Keratinocyte (primary cell): ENCODE measurements around the gene OTOP2. TPM values are rescaled to one million over a fixed set of nuclear protein-coding genes. Genes with fewer than 3 reads are reported as not detected.

ENCODE experiments used
- DNase-seq: peaks from one replicate; pipeline ENCODE4 v3.0.0-alpha.2; 2011; ENCODE audit warnings: low read depth, missing footprints, low spot score
- FAIRE-seq: peaks from 2 replicates; lab custom pipeline; 2011; peaks lifted over from hg19 to GRCh38; lab: Jason Lieb, UNC
- H2AFZ ChIP-seq: 2 replicates; pipeline ENCODE4 v1.6.0; 2012; ENCODE audit warnings: low read length, control low read depth, inconsistent platforms; ENCODE audit not compliant: control insufficient read depth
- H3K27ac ChIP-seq: 2 replicates; pipeline ENCODE4 v1.5.1; 2011; ENCODE audit warnings: low read length; ENCODE audit not compliant: control insufficient read depth, insufficient read depth
- H3K27me3 ChIP-seq: 3 replicates; pipeline ENCODE4 v1.6.0; 2011; ENCODE audit warnings: low read length; ENCODE audit not compliant: control insufficient read depth, insufficient read depth; ENCODE audit errors: extremely low read depth
- H3K36me3 ChIP-seq, 2 experiments: 2 replicates in 1 of 2; 3 replicates in 1 of 2; pipeline ENCODE4 v1.5.1; 2011; ENCODE audit warnings: low read length in 2 of 2, mild to moderate bottlenecking in 1 of 2; ENCODE audit not compliant: control insufficient read depth in 2 of 2, insufficient read depth in 2 of 2; ENCODE audit errors: extremely low read depth in 1 of 2
- H3K4me1 ChIP-seq: 3 replicates; pipeline ENCODE4 v1.5.1; 2011; ENCODE audit warnings: low read length; ENCODE audit not compliant: control insufficient read depth, insufficient read depth; ENCODE audit errors: extremely low read depth
- H3K4me2 ChIP-seq: 3 replicates; pipeline ENCODE4 v1.6.0; 2011; ENCODE audit warnings: low read depth, low read length; ENCODE audit not compliant: control insufficient read depth, insufficient read depth; ENCODE audit errors: extremely low read depth
- H3K4me3 ChIP-seq, 3 experiments: fragments of 200-600 bp in 1 of 3; sonication (generic) in 1 of 3; 2 replicates in 2 of 3; 3 replicates in 1 of 3; pipeline ENCODE4 v1.5.1; 2011 to 2016; ENCODE audit warnings: low read length in 3 of 3, mild to moderate bottlenecking in 3 of 3, control low read depth in 2 of 3, inconsistent platforms in 1 of 3, low read depth in 1 of 3, mixed read lengths in 1 of 3, mixed run types in 1 of 3, moderate library complexity in 1 of 3; ENCODE audit not compliant: control insufficient read depth in 2 of 3, insufficient read depth in 2 of 3; ENCODE audit errors: extremely low read depth in 1 of 3
- H3K79me2 ChIP-seq: 2 replicates; pipeline ENCODE4 v1.6.0; 2012; ENCODE audit warnings: low read length; ENCODE audit not compliant: control insufficient read depth, insufficient read depth
- H3K9ac ChIP-seq: 3 replicates; pipeline ENCODE4 v1.6.0; 2011; ENCODE audit warnings: low read length; ENCODE audit not compliant: control insufficient read depth, insufficient read depth; ENCODE audit errors: extremely low read depth
- H3K9me1 ChIP-seq: 3 replicates; pipeline ENCODE4 v1.6.0; 2011; ENCODE audit warnings: low read length; ENCODE audit not compliant: control insufficient read depth, insufficient read depth; ENCODE audit errors: extremely low read depth
- H3K9me3 ChIP-seq: 2 replicates; pipeline ENCODE4 v1.5.1; 2012; ENCODE audit warnings: low read depth, low read length; ENCODE audit not compliant: control insufficient read depth
- H4K20me1 ChIP-seq: 3 replicates; pipeline ENCODE4 v1.6.0; 2011; ENCODE audit warnings: low read length; ENCODE audit not compliant: control insufficient read depth, insufficient read depth; ENCODE audit errors: extremely low read depth
- EZH2 ChIP-seq: IDR thresholded peaks from one replicate; pipeline ENCODE4 v1.6.1; 2012; ENCODE audit warnings: inconsistent platforms, mild to moderate bottlenecking, low read length, moderate library complexity
- dilution Hi-C: fragments of 300-500 bp; cut with MboI; formaldehyde crosslinking; loops from one replicate; pipeline ENCODE4 v1.7.0; 2020; ENCODE audit warnings: low sequenced_read_pairs; ENCODE audit not compliant: extremely low pct_ligation_motif_present
- polyA plus RNA-seq, 5 experiments: library from polyadenylated mRNA; depleted of rRNA in 3 of 5; stranded (reverse) in 3 of 5; stranded (forward) in 1 of 5; unstranded in 1 of 5; fragments of >200 nt; gene quantifications; 1 replicate in 1 of 5; 2 replicates in 3 of 5; 3 replicates in 1 of 5; pipeline versions ENCODE4 v1.2.1 to v1.2.3, GENCODE V29; 2011 to 2012; ENCODE audit warnings: missing spikeins in 2 of 5, low read depth in 1 of 5, low replicate concordance in 1 of 5
- TF ChIP-seq, protein P1 (sequence below), 3 experiments: IDR thresholded peaks in 1 of 3; conservative IDR thresholded peaks in 1 of 3; optimal IDR thresholded peaks in 1 of 3; 2 replicates in 2 of 3; 3 replicates in 1 of 3; pipeline versions ENCODE3 to v1.5.1; 2011; ENCODE audit warnings: low read length in 3 of 3, mild to moderate bottlenecking in 3 of 3, moderate library complexity in 2 of 3, control low read depth in 1 of 3, inconsistent platforms in 1 of 3; ENCODE audit not compliant: insufficient read depth in 2 of 3; ENCODE audit errors: extremely low read depth in 1 of 3

Gene OTOP2
- polyA plus RNA-seq, 1 donor (not counting 4 experiments of a cell fraction or from before 2014, with no cell fraction given): not detected

DNA sequence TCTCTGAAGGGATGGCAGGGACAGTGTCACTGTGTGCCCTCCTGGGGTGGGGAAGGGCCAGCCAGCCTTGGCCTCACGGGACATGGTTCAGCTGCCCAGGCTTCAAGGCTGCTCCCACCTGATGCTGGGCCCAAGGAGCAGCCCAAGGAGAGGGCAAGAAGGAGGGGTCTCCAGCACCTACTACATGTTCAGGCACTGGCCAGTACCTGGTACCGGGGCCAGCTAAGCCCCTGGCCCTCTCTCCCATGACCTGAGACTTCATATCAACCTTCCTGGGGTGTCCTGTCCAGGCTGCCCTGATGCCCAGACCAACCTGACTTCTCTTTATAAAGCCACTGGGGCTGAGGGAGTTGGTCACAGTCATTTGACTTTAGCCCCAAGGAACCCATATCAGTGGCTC, 2.3 kb upstream of the OTOP2 start:
- H3K4me3 ChIP-seq: no peak overlapping the region
- TF ChIP-seq, protein P1, sequence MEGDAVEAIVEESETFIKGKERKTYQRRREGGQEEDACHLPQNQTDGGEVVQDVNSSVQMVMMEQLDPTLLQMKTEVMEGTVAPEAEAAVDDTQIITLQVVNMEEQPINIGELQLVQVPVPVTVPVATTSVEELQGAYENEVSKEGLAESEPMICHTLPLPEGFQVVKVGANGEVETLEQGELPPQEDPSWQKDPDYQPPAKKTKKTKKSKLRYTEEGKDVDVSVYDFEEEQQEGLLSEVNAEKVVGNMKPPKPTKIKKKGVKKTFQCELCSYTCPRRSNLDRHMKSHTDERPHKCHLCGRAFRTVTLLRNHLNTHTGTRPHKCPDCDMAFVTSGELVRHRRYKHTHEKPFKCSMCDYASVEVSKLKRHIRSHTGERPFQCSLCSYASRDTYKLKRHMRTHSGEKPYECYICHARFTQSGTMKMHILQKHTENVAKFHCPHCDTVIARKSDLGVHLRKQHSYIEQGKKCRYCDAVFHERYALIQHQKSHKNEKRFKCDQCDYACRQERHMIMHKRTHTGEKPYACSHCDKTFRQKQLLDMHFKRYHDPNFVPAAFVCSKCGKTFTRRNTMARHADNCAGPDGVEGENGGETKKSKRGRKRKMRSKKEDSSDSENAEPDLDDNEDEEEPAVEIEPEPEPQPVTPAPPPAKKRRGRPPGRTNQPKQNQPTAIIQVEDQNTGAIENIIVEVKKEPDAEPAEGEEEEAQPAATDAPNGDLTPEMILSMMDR (optimal IDR thresholded peaks at IDR 0.05 in 1 of 3, IDR thresholded peaks at IDR 0.05 in 1 of 3, conservative IDR thresholded peaks at IDR 0.05 in 1 of 3; ENCODE audit: extremely low read depth in 1 of 3, insufficient read depth in 2 of 3, low read length in 3 of 3): no peak
- no peak for TF ChIP-seq EZH2
- H2AFZ ChIP-seq: no peak overlapping the region
- no peaks in the 10 kb centered on the region for H4K20me1 ChIP-seq
- no peak overlapping the region for H3K4me2 ChIP-seq
- no peak for DNase-seq
- H3K9me3 ChIP-seq: no peaks in the 10 kb centered on the region
- H3K27ac ChIP-seq: no peak overlapping the region
- H3K4me1 ChIP-seq: peaks cover 19% of the 10 kb centered on the region
- H3K79me2 ChIP-seq: no peaks in the 10 kb centered on the region
- H3K9ac ChIP-seq: no peak overlapping the region
- H3K36me3 ChIP-seq: no peaks in the 10 kb centered on the region
- H3K27me3 ChIP-seq: peaks cover 43% of the 10 kb centered on the region
- no peak for FAIRE-seq
- dilution Hi-C loops: no loop called here
- H3K9me1 ChIP-seq: no peaks in the 10 kb centered on the region

DNA sequence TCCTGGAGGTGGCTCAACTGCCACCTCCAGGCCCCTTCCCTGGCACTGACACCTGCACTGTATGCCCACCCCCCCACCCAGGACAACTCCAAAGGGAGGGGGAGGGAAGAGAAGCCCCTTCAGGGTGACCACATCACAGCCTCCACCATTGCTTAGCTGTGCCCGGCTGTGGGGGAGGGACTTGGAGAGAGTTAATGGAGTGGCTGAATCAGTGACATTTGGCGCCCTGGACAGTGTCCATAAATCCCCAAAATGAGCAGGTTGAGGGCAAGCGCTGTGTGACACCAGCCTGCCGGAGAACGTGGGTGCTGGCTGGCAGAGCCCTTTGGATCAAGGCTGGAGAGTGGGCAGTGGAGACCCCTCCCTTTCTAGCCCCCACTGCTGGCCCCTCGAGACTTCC, 1.9 kb upstream of the OTOP2 start:
- Histone ChIP-seq H3K79me2 (no peaks in the 10 kb centered on the region), H3K9me1 (no peaks in the 10 kb centered on the region), H4K20me1 (no peaks in the 10 kb centered on the region), H2AFZ (no peak overlapping the region), H3K27me3 (peaks cover 46% of the 10 kb centered on the region), H3K9ac (no peak overlapping the region), H3K27ac (no peak overlapping the region), H3K36me3 (no peaks in the 10 kb centered on the region), H3K4me2 (no peak overlapping the region), H3K4me3 (no peak overlapping the region), H3K9me3 (no peaks in the 10 kb centered on the region), H3K4me1 (peaks cover 19% of the 10 kb centered on the region)
- FAIRE-seq (no peak), DNase-seq (no peak)
- dilution Hi-C loops: no loop called here
- TF ChIP-seq EZH2: no peak
- TF ChIP-seq, protein P1 (optimal IDR thresholded peaks at IDR 0.05 in 1 of 3, IDR thresholded peaks at IDR 0.05 in 1 of 3, conservative IDR thresholded peaks at IDR 0.05 in 1 of 3; ENCODE audit: extremely low read depth in 1 of 3, insufficient read depth in 2 of 3, low read length in 3 of 3): no peak
